LNCaP clone FGC (cell line): ENCODE results near the gene STN1.

Experiments
- DNase-seq: peaks from one replicate; pipeline ENCODE4 v3.0.0-alpha.2; 2011; ENCODE audit warnings: low read depth
- H3K4me3 ChIP-seq: 2 replicates; pipeline ENCODE4 v1.5.1; 2011; ENCODE audit warnings: mild to moderate bottlenecking, low read depth, low read length, control low read depth
- CTCF ChIP-seq: IDR thresholded peaks from 2 replicates; pipeline ENCODE4 v1.5.1; 2012; ENCODE audit warnings: mild to moderate bottlenecking; ENCODE audit not compliant: control insufficient read depth, insufficient read depth; ENCODE audit errors: extremely low read depth

STN1 gene

GRCh38 chr10:103852189-103852711 is 65.7 kb downstream of the STN1 start:
- DNase-seq = no peak
- TF ChIP-seq CTCF = no peak

GRCh38 chr10:103851261-103851660 is 66.7 kb downstream of the STN1 start:
- H3K4me3 ChIP-seq = no peak overlapping the region
- no peak for TF ChIP-seq CTCF
- no peak for DNase-seq

More at GRCh38 chr10:103852189-103852711, 65.7 kb downstream of the STN1 start:
- no peak overlapping the region for H3K4me3 ChIP-seq

GRCh38 chr10:103850572-103850895 is 67.5 kb downstream of the STN1 start:
- TF ChIP-seq CTCF = no peak
- no peak for DNase-seq
- no peak overlapping the region for H3K4me3 ChIP-seq

- TF ChIP-seq CTCF = no peak
- DNase-seq = no peak
- no peak overlapping the region for H3K4me3 ChIP-seq
Observed at GRCh38 chr10:103849880-103850571, 68.0 kb downstream of the STN1 start.

GRCh38 chr10:103849212-103849877 is 68.6 kb downstream of the STN1 start:
- no peak for DNase-seq
- H3K4me3 ChIP-seq = no peak overlapping the region
- TF ChIP-seq CTCF = no peak

GRCh38 chr10:103847909-103848468 is 70.0 kb downstream of the STN1 start:
- H3K4me3 ChIP-seq = no peak overlapping the region
- no peak for DNase-seq
- no peak for TF ChIP-seq CTCF
